ENCODE data around the gene S100A11. TPM values are rescaled to one million over a fixed set of nuclear protein-coding genes. Genes with fewer than 3 reads are reported as not detected.
A peak's percentile ranks its signal among the peaks of the same experiment; 100 is the strongest.

Gene S100A11
- total RNA-seq, 2 donors from 2014 or later: 194 to 260 TPM

GRCh38 chr1:152013664-152014237 is 23.1 kb downstream of the S100A11 start:
- no peaks in the 10 kb centered on the region for H3K27me3 ChIP-seq
- no peak overlapping the region for H3K9ac ChIP-seq (ENCODE audit: low read depth in 2 of 2, low read length in 2 of 2)
- H3K27ac ChIP-seq: no peak overlapping the region
- no peak overlapping the region for H3K4me3 ChIP-seq
- DNase-seq: peak; percentile 62
- no peaks in the 10 kb centered on the region for H3K9me3 ChIP-seq
- intact Hi-C loops (cut with DNase I): no loop called here
- H3K36me3 ChIP-seq: no peaks in the 10 kb centered on the region
- peak; percentile 47 for TF ChIP-seq CTCF (IDR thresholded peaks at IDR 0.05)
- no peaks in the 10 kb centered on the region for H3K4me1 ChIP-seq

GRCh38 chr1:152009691-152010090 is 27.1 kb downstream of the S100A11 start:
- no peaks in the 10 kb centered on the region for H3K9me3 ChIP-seq
- H3K36me3 ChIP-seq: no peaks in the 10 kb centered on the region
- no peaks in the 10 kb centered on the region for H3K27me3 ChIP-seq
- TF ChIP-seq CTCF (IDR thresholded peaks at IDR 0.05): no peak
- H3K9ac ChIP-seq (ENCODE audit: low read depth in 2 of 2, low read length in 2 of 2): no peak overlapping the region
- H3K4me3 ChIP-seq: no peak overlapping the region
- no peaks in the 10 kb centered on the region for H3K4me1 ChIP-seq
- DNase-seq: no peak
- no peak overlapping the region for H3K27ac ChIP-seq
- intact Hi-C loops (cut with DNase I): no loop called here

- Histone ChIP-seq H3K9me3 (no peaks in the 10 kb centered on the region), H3K4me1 (no peaks in the 10 kb centered on the region), H3K9ac (ENCODE audit: low read depth in 2 of 2, low read length in 2 of 2) (no peak overlapping the region), H3K4me3 (no peak overlapping the region), H3K27me3 (no peaks in the 10 kb centered on the region), H3K36me3 (no peaks in the 10 kb centered on the region), H3K27ac (no peak overlapping the region)
- no peak for DNase-seq
- intact Hi-C loops (cut with DNase I): no loop called here
- no peak for TF ChIP-seq CTCF (IDR thresholded peaks at IDR 0.05)
Measured at GRCh38 chr1:152007047-152007446, 29.8 kb downstream of the S100A11 start.

- Histone ChIP-seq H3K36me3 (no peaks in the 10 kb centered on the region), H3K27me3 (no peaks in the 10 kb centered on the region), H3K27ac (no peak overlapping the region), H3K9me3 (no peaks in the 10 kb centered on the region), H3K9ac (ENCODE audit: low read depth in 2 of 2, low read length in 2 of 2) (no peak overlapping the region), H3K4me3 (no peak overlapping the region), H3K4me1 (no peaks in the 10 kb centered on the region)
- DNase-seq: no peak
- no peak for TF ChIP-seq CTCF (IDR thresholded peaks at IDR 0.05)
- intact Hi-C loops (cut with DNase I): no loop called here
Measured at GRCh38 chr1:152005360-152005912, 31.4 kb downstream of the S100A11 start.

- TF ChIP-seq CTCF (IDR thresholded peaks at IDR 0.05): no peak
- intact Hi-C loops (cut with DNase I): loop anchor here (5.0 kb wide), 1 partner anchor 117 kb away; no protein-coding TSS in a partner anchor
- Histone ChIP-seq H3K4me3 (no peak overlapping the region), H3K27ac (no peak overlapping the region), H3K27me3 (no peaks in the 10 kb centered on the region), H3K36me3 (no peaks in the 10 kb centered on the region), H3K9ac (ENCODE audit: low read depth in 2 of 2, low read length in 2 of 2) (no peak overlapping the region), H3K4me1 (no peaks in the 10 kb centered on the region), H3K9me3 (no peaks in the 10 kb centered on the region)
- no peak for DNase-seq
Measured at GRCh38 chr1:152003846-152004442, 32.9 kb downstream of the S100A11 start.
